OCI-LY3 (cell line): ENCODE data around the gene PKDREJ.

Source experiments
- H2AFZ ChIP-seq: fragments of 200-600, 300-600 bp; shearing (Covaris generic); 2 replicates; pipeline ENCODE4 v1.6.0; 2014; ENCODE audit warnings: antibody characterized with exemption, low read depth, low read length
- H3K27ac ChIP-seq: fragments of 200-600, 300-600 bp; sonication (generic); 2 replicates; pipeline ENCODE4 v1.5.1; 2014; ENCODE audit warnings: mild to moderate bottlenecking, low read length, moderate library complexity, mixed read lengths
- H3K27me3 ChIP-seq: fragments of 200-600, 300-600 bp; sonication (generic); 2 replicates; pipeline ENCODE4 v1.6.1; 2014; ENCODE audit warnings: low read depth, low read length, mixed read lengths
- H3K36me3 ChIP-seq: fragments of 200-600, 300-600 bp; sonication (generic); replicated peaks from 2 replicates; pipeline ENCODE3; 2014; ENCODE audit warnings: low read depth, low read length, mixed read lengths
- H3K4me1 ChIP-seq: fragments of 300-600, 200-600 bp; sonication (generic); 2 replicates; pipeline ENCODE4 v1.6.1; 2014; ENCODE audit warnings: low read length, mixed read lengths
- H3K4me2 ChIP-seq: fragments of 200-600, 300-600 bp; sonication (generic); 2 replicates; pipeline ENCODE4 v1.6.1; 2014; ENCODE audit warnings: low read length, mixed read lengths
- H3K4me3 ChIP-seq: fragments of 300-600, 200-600 bp; sonication (generic); 2 replicates; pipeline ENCODE4 v1.5.1; 2014; ENCODE audit warnings: antibody characterized with exemption, mild to moderate bottlenecking, low read length, moderate library complexity
- H3K79me2 ChIP-seq: fragments of 300-600, 200-600 bp; shearing (Covaris generic); 2 replicates; pipeline ENCODE4 v1.6.1; 2014; ENCODE audit warnings: mild to moderate bottlenecking, low read length, mixed read lengths
- H3K9ac ChIP-seq: fragments of 300-600, 200-600 bp; shearing (Covaris generic); 2 replicates; pipeline ENCODE4 v1.6.0; 2014; ENCODE audit warnings: mild to moderate bottlenecking, low read length, moderate library complexity
- H3K9me3 ChIP-seq: fragments of 200-600, 300-600 bp; shearing (Covaris generic); 2 replicates; pipeline ENCODE4 v1.6.1; 2014; ENCODE audit warnings: low read length, mixed read lengths; ENCODE audit not compliant: insufficient read depth
- H4K20me1 ChIP-seq: fragments of 200-600, 300-600 bp; sonication (generic); 2 replicates; pipeline ENCODE4 v1.6.1; 2016; ENCODE audit warnings: low read length, mixed read lengths; ENCODE audit not compliant: insufficient read depth
- CTCF ChIP-seq: fragments of 200-600, 300-600 bp; sonication (generic); IDR thresholded peaks from 2 replicates; pipeline ENCODE4 v1.5.1; 2014; ENCODE audit warnings: antibody characterized with exemption, low read length, low read depth
- EZH2phosphoT487 ChIP-seq: fragments of 200-600 bp; shearing (Covaris generic); IDR thresholded peaks from 2 replicates; pipeline ENCODE4 v1.6.1; 2018; ENCODE audit warnings: antibody characterized with exemption, mixed run types, low read depth

PKDREJ gene

GRCh38 chr22:46238541-46238940 lies 24.6 kb downstream of the PKDREJ start:
- TF ChIP-seq CTCF (no peak), EZH2phosphoT487 (no peak)
- Histone ChIP-seq H3K36me3 (peaks cover 22% of the 10 kb centered on the region), H2AFZ (no peak overlapping the region), H3K9ac (no peak overlapping the region), H3K9me3 (no peaks in the 10 kb centered on the region), H3K4me3 (no peak overlapping the region), H3K27me3 (no peaks in the 10 kb centered on the region), H3K27ac (no peak overlapping the region), H3K4me2 (no peak overlapping the region), H3K4me1 (no peaks in the 10 kb centered on the region), H3K79me2 (no peaks in the 10 kb centered on the region), H4K20me1 (no peaks in the 10 kb centered on the region)

- no peaks in the 10 kb centered on the region for H3K79me2 ChIP-seq
- TF ChIP-seq CTCF, result no peak
- TF ChIP-seq EZH2phosphoT487, result no peak
- peaks cover 16% of the 10 kb centered on the region for H3K36me3 ChIP-seq
- H3K4me2 ChIP-seq, result no peak overlapping the region
- H3K4me1 ChIP-seq, result no peaks in the 10 kb centered on the region
- H3K27me3 ChIP-seq, result no peaks in the 10 kb centered on the region
- H4K20me1 ChIP-seq, result no peaks in the 10 kb centered on the region
- no peak overlapping the region for H3K9ac ChIP-seq
- no peak overlapping the region for H3K27ac ChIP-seq
- no peaks in the 10 kb centered on the region for H3K9me3 ChIP-seq
- no peak overlapping the region for H2AFZ ChIP-seq
- H3K4me3 ChIP-seq, result no peak overlapping the region
Observed at GRCh38 chr22:46237453-46238124, 25.6 kb downstream of the PKDREJ start.

GRCh38 chr22:46234969-46235368 lies 28.2 kb downstream of the PKDREJ start:
- H3K27ac ChIP-seq, result no peak overlapping the region
- no peak overlapping the region for H3K4me2 ChIP-seq
- no peak overlapping the region for H2AFZ ChIP-seq
- H3K27me3 ChIP-seq, result no peaks in the 10 kb centered on the region
- no peaks in the 10 kb centered on the region for H4K20me1 ChIP-seq
- TF ChIP-seq CTCF (no peak), EZH2phosphoT487 (no peak)
- peaks cover 23% of the 10 kb centered on the region for H3K36me3 ChIP-seq
- H3K9me3 ChIP-seq, result no peaks in the 10 kb centered on the region
- H3K9ac ChIP-seq, result no peak overlapping the region
- no peaks in the 10 kb centered on the region for H3K79me2 ChIP-seq
- H3K4me3 ChIP-seq, result no peak overlapping the region
- no peaks in the 10 kb centered on the region for H3K4me1 ChIP-seq

GRCh38 chr22:46233231-46233630 lies 29.9 kb downstream of the PKDREJ start:
- H3K36me3 ChIP-seq, result peaks cover 20% of the 10 kb centered on the region
- H3K27ac ChIP-seq, result no peak overlapping the region
- H3K9me3 ChIP-seq, result no peaks in the 10 kb centered on the region
- no peaks in the 10 kb centered on the region for H3K4me1 ChIP-seq
- no peak overlapping the region for H3K9ac ChIP-seq
- no peaks in the 10 kb centered on the region for H4K20me1 ChIP-seq
- TF ChIP-seq CTCF (no peak), EZH2phosphoT487 (no peak)
- H3K79me2 ChIP-seq, result no peaks in the 10 kb centered on the region
- H3K27me3 ChIP-seq, result no peaks in the 10 kb centered on the region
- H3K4me2 ChIP-seq, result no peak overlapping the region
- H2AFZ ChIP-seq, result no peak overlapping the region
- no peak overlapping the region for H3K4me3 ChIP-seq
